Measurements from ENCODE around the gene NCOA1. TPM values are rescaled to one million over a fixed set of nuclear protein-coding genes. Genes with fewer than 3 reads are reported as not detected.

NCOA1 gene
- total and polyA plus RNA-seq, 2 experiments from 2014 or later = 32.5 to 51.7 TPM

DNA sequence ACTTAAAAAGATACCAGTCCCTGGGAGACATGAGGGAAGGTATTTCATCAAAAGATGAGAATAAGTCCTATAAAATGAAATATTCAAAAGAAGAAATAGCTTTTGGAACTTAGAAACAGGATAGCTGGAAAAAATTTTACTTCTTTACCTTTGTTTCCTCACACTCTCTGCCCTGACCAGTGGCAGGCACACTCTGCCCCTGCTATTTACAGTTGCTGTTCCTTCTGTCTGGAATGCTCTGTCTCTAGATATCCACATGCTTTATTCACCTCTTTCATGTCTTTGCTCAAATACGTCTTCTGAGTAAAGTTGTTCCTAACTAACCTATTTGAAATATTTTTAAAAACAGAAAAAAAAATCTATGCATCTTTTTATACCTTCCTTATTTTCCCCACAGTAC, 176.5 kb downstream of the NCOA1 start:
- Histone ChIP-seq H2AFZ (no peak overlapping the region), H3K27me3 (no peaks in the 10 kb centered on the region), H3K9me3 (ENCODE audit: low read depth) (no peaks in the 10 kb centered on the region), H4K20me1 (ENCODE audit: insufficient read depth, poor library complexity, severe bottlenecking) (no peaks in the 10 kb centered on the region), H3K4me1 (ENCODE audit: insufficient read depth) (no peaks in the 10 kb centered on the region), H3K4me2 (no peak overlapping the region), H3K4me3 (no peak overlapping the region), H3K27ac (no peak overlapping the region), H3K36me3 (replicated peaks; ENCODE audit: insufficient read depth, low read depth) (no peaks in the 10 kb centered on the region), H3K79me2 (peaks cover 3% of the 10 kb centered on the region), H3K9me2 (replicated peaks; ENCODE audit: insufficient read depth) (no peaks in the 10 kb centered on the region)
- no peak for DNase-seq (ENCODE audit: low spot score)
- TF ChIP-seq, protein P1, sequence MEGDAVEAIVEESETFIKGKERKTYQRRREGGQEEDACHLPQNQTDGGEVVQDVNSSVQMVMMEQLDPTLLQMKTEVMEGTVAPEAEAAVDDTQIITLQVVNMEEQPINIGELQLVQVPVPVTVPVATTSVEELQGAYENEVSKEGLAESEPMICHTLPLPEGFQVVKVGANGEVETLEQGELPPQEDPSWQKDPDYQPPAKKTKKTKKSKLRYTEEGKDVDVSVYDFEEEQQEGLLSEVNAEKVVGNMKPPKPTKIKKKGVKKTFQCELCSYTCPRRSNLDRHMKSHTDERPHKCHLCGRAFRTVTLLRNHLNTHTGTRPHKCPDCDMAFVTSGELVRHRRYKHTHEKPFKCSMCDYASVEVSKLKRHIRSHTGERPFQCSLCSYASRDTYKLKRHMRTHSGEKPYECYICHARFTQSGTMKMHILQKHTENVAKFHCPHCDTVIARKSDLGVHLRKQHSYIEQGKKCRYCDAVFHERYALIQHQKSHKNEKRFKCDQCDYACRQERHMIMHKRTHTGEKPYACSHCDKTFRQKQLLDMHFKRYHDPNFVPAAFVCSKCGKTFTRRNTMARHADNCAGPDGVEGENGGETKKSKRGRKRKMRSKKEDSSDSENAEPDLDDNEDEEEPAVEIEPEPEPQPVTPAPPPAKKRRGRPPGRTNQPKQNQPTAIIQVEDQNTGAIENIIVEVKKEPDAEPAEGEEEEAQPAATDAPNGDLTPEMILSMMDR (IDR thresholded peaks at IDR 0.05; ENCODE audit: poor library complexity) = no peak
- TF ChIP-seq EZH2phosphoT487 (IDR thresholded peaks at IDR 0.05; ENCODE audit: low read depth, severe bottlenecking, unreplicated experiment) (no peak), EZH2 (IDR thresholded peaks at IDR 0.05; ENCODE audit: borderline replicate concordance) (no peak)
- WGBS (ENCODE audit: low lambda C conversion rate, missing lambda C conversion rate) = 83% methylated on average over 1 of the region's 1 CpG

DNA sequence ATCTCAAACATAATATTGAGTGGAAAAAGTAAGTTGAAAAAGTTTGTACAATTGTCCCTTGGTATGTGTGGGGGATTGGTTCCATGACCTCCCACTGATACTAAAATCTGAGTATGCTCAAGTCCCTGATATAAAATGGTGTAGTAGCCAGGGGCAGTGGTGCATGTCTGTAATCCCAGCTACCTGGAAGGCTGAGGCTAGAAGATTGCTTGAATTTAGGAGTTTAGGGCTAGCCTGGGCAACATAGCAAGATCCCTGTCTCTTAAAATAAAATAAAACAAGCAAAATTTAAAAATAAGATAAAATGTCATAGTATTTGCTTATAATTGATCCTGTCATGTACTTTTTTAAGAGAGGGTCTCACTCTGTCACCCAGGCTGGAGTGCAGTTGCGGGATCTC, 180.2 kb downstream of the NCOA1 start:
- whole genome bisulfite sequencing (ENCODE audit: low lambda C conversion rate, missing lambda C conversion rate) = 100% methylated on average over 1 of the region's 1 CpG

DNA sequence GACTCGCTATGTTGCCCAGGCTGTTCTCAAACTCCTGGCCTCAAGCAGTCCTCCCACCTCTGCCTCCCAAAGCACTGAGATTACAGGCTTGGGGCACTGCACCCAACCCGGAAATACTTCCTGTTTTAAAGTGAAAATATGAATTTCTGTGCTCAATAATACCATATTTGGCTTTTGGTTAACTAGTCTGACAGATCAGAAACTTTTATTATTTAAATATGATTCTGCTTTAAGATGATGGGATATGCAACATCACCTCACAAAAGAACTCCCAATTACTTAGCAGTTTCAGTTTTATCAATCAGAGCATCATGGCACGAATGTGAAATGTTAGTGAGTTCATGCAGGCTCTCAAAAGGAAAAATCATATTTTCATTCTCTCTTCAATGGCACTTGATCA, 181.5 kb downstream of the NCOA1 start:
- Histone ChIP-seq H3K4me1 (ENCODE audit: insufficient read depth) (no peaks in the 10 kb centered on the region), H3K4me3 (no peak overlapping the region), H4K20me1 (ENCODE audit: insufficient read depth, poor library complexity, severe bottlenecking) (no peaks in the 10 kb centered on the region), H3K9me2 (replicated peaks; ENCODE audit: insufficient read depth) (no peaks in the 10 kb centered on the region), H2AFZ (no peak overlapping the region), H3K79me2 (no peaks in the 10 kb centered on the region), H3K4me2 (no peak overlapping the region), H3K9me3 (ENCODE audit: low read depth) (no peaks in the 10 kb centered on the region), H3K36me3 (replicated peaks; ENCODE audit: insufficient read depth, low read depth) (no peaks in the 10 kb centered on the region), H3K27me3 (no peaks in the 10 kb centered on the region), H3K27ac (no peak overlapping the region)
- DNase-seq (ENCODE audit: low spot score) = no peak
- TF ChIP-seq EZH2 (IDR thresholded peaks at IDR 0.05; ENCODE audit: borderline replicate concordance) = no peak
- no peak for TF ChIP-seq EZH2phosphoT487 (IDR thresholded peaks at IDR 0.05; ENCODE audit: low read depth, severe bottlenecking, unreplicated experiment)
- WGBS (ENCODE audit: low lambda C conversion rate, missing lambda C conversion rate) = 90% methylated on average over 3 of the region's 3 CpGs

More for the DNA sequence above, 180.2 kb downstream of the NCOA1 start:
- no peak for DNase-seq (ENCODE audit: low spot score)
- Histone ChIP-seq H3K4me1 (ENCODE audit: insufficient read depth) (no peaks in the 10 kb centered on the region), H3K27me3 (no peaks in the 10 kb centered on the region), H3K9me2 (replicated peaks; ENCODE audit: insufficient read depth) (no peaks in the 10 kb centered on the region), H3K27ac (no peak overlapping the region), H4K20me1 (ENCODE audit: insufficient read depth, poor library complexity, severe bottlenecking) (no peaks in the 10 kb centered on the region), H3K36me3 (replicated peaks; ENCODE audit: insufficient read depth, low read depth) (no peaks in the 10 kb centered on the region), H3K79me2 (no peaks in the 10 kb centered on the region), H3K4me3 (no peak overlapping the region), H3K4me2 (no peak overlapping the region), H2AFZ (no peak overlapping the region), H3K9me3 (ENCODE audit: low read depth) (no peaks in the 10 kb centered on the region)
- no peak for TF ChIP-seq EZH2 (IDR thresholded peaks at IDR 0.05; ENCODE audit: borderline replicate concordance)
- no peak for TF ChIP-seq EZH2phosphoT487 (IDR thresholded peaks at IDR 0.05; ENCODE audit: low read depth, severe bottlenecking, unreplicated experiment)
- TF ChIP-seq, protein P1 (IDR thresholded peaks at IDR 0.05; ENCODE audit: poor library complexity) = no peak

DNA sequence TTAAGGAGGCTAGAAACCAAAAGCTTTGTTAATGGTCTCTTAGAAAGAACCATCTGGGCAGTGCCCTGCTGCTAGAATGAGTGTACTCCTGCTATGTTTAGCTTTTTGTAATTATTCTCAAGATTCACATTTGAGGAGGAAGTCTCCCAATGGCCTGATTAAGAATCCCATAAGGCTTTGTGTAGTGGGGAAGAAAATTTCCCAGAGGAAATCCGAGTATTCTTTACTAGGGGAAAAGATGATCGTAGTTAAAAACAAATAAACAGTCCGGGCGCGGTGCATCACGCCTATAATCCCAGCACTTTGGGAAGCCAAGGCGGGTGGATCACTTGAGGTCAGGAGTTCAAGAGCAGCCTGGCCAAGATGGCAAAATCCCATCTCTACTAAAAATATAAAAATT, 184.3 kb downstream of the NCOA1 start:
- Histone ChIP-seq H3K4me3 (no peak overlapping the region), H3K79me2 (no peaks in the 10 kb centered on the region), H3K9me3 (ENCODE audit: low read depth) (no peaks in the 10 kb centered on the region), H3K36me3 (replicated peaks; ENCODE audit: insufficient read depth, low read depth) (no peaks in the 10 kb centered on the region), H3K9me2 (replicated peaks; ENCODE audit: insufficient read depth) (no peaks in the 10 kb centered on the region), H3K4me2 (no peak overlapping the region), H2AFZ (no peak overlapping the region), H3K27ac (no peak overlapping the region), H4K20me1 (ENCODE audit: insufficient read depth, poor library complexity, severe bottlenecking) (no peaks in the 10 kb centered on the region), H3K4me1 (ENCODE audit: insufficient read depth) (no peaks in the 10 kb centered on the region), H3K27me3 (no peaks in the 10 kb centered on the region)
- 88% methylated on average over 7 of the region's 7 CpGs for WGBS (ENCODE audit: low lambda C conversion rate, missing lambda C conversion rate)
- TF ChIP-seq, protein P1 (IDR thresholded peaks at IDR 0.05; ENCODE audit: poor library complexity) = no peak
- TF ChIP-seq EZH2phosphoT487 (IDR thresholded peaks at IDR 0.05; ENCODE audit: low read depth, severe bottlenecking, unreplicated experiment) (no peak), EZH2 (IDR thresholded peaks at IDR 0.05; ENCODE audit: borderline replicate concordance) (no peak)
- DNase-seq (ENCODE audit: low spot score) = no peak
